ENCODE data around the gene POGZ. TPM values are rescaled to one million over a fixed set of nuclear protein-coding genes. Genes with fewer than 3 reads are reported as not detected.

POGZ gene
- total and polyA plus RNA-seq, 2 of the 4 experiments (the other 2 are of a cell fraction) = 20.8 to 33.5 TPM

GRCh38 chr1:151482017-151482416 is 22.7 kb upstream of the POGZ start:
- TF ChIP-seq MAFK (IDR thresholded peaks at IDR 0.05; ENCODE audit: low read depth, low read length) (no peak), RFX5 (IDR thresholded peaks at IDR 0.05; ENCODE audit: low read depth, low read length) (no peak), FOS (IDR thresholded peaks at IDR 0.05; ENCODE audit: low read depth, low read length) (no peak)
- H3K4me1 ChIP-seq (ENCODE audit: control insufficient read depth, insufficient read depth, low read length) = no peaks in the 10 kb centered on the region; the same call in 1 of the 2 replicates
- no peak overlapping the region for H2AK9ac ChIP-seq (replicated peaks; ENCODE audit: low read depth, low read length, poor library complexity)
- no peak overlapping the region for H4K5ac ChIP-seq (ENCODE audit: low read depth, low read length)
- ChIA-PET POLR2A (ENCODE audit: unreplicated experiment) (no interaction called here), CTCF (no interaction called here)
- dilution Hi-C loops (cut with HindIII; ENCODE audit: low sequenced_read_pairs, unreplicated experiment) = no loop called here
- no peak for DNase-seq
- no peaks in the 10 kb centered on the region for H3K36me3 ChIP-seq (ENCODE audit: control insufficient read depth, insufficient read depth, low read length)
- no peak overlapping the region for H2BK120ac ChIP-seq (ENCODE audit: low read depth, low read length)
- H3K56ac ChIP-seq (ENCODE audit: extremely low read depth, insufficient read depth, low read length) = no peak overlapping the region
- H3K4ac ChIP-seq (ENCODE audit: low read depth, low read length) = no peak overlapping the region
- no peak overlapping the region for H3K18ac ChIP-seq (ENCODE audit: low read depth, low read length)
- no peak overlapping the region for H4K8ac ChIP-seq (ENCODE audit: low read depth in 2 of 2, low read length in 2 of 2)
- no peak overlapping the region for H3K23ac ChIP-seq (ENCODE audit: low read depth, low read length)
- H3K4me3 ChIP-seq (ENCODE audit: insufficient read depth, low read depth, low read length) = no peak overlapping the region
- no CpG with 5 or more reads among the region's 1 CpG for WGBS, 2 experiments (ENCODE audit: extremely low coverage in 2 of 2, insufficient read length in 1 of 2)
- H3K27me3 ChIP-seq (ENCODE audit: control insufficient read depth, insufficient read depth, low read length) = no peaks in the 10 kb centered on the region; the same call in 1 of the 2 replicates
- H3K79me1 ChIP-seq (ENCODE audit: low read depth in 1 of 2, low read length in 2 of 2) = no peaks in the 10 kb centered on the region
- H3K9me1 ChIP-seq (ENCODE audit: insufficient read depth, low read length) = no peaks in the 10 kb centered on the region
- no peak overlapping the region for H3K27ac ChIP-seq (ENCODE audit: insufficient read depth, low read length)
- no peak overlapping the region for H2AFZ ChIP-seq (replicated peaks; ENCODE audit: low read length, poor library complexity)
- no peak overlapping the region for H4K91ac ChIP-seq (ENCODE audit: insufficient read depth, low read depth, low read length)
- H2BK15ac ChIP-seq (ENCODE audit: low read depth, low read length) = no peak overlapping the region
- no peaks in the 10 kb centered on the region for H4K20me1 ChIP-seq (ENCODE audit: insufficient read depth, low read length)
- H2BK5ac ChIP-seq (ENCODE audit: low read depth, low read length, poor library complexity, severe bottlenecking) = no peak overlapping the region
- BruUV-seq (replicated peaks) = no TSS peak
- H2BK20ac ChIP-seq (ENCODE audit: low read depth, low read length) = no peak overlapping the region
- in situ Hi-C loops (cut with MboI; ENCODE audit: low sequenced_read_pairs) = no loop called here
- intact Hi-C loops (cut with micrococcal nuclease) = no loop called here
- H3K9ac ChIP-seq (ENCODE audit: low read depth, low read length) = no peak overlapping the region
- no peak overlapping the region for H3K14ac ChIP-seq (replicated peaks; ENCODE audit: low read depth, low read length)
- peaks cover 4% of the 10 kb centered on the region for H3K9me3 ChIP-seq (ENCODE audit: control insufficient read depth, insufficient read depth, low read length)
- ATAC-seq (ENCODE audit: low read depth) = no peak
- H2AK5ac ChIP-seq (ENCODE audit: low read depth, low read length) = no peak overlapping the region
- no peak overlapping the region for H3K4me2 ChIP-seq (ENCODE audit: low read depth, low read length)

Data from IMR-90 (cell line).